ENCODE data around the gene HACD2. TPM values are rescaled to one million over a fixed set of nuclear protein-coding genes. Genes with fewer than 3 reads are reported as not detected.

HACD2 gene
- total RNA-seq, 1 experiment from 2014 or later = 27.4 TPM

- no peak overlapping the region for H2BK20ac ChIP-seq (ENCODE audit: low read depth, low read length, poor library complexity, severe bottlenecking)
- no peak overlapping the region for H2BK120ac ChIP-seq (ENCODE audit: low read depth, low read length, poor library complexity, severe bottlenecking)
- H2BK12ac ChIP-seq (ENCODE audit: insufficient read length, low read depth, low read length) = no peak overlapping the region
- H3K4me2 ChIP-seq (ENCODE audit: insufficient read depth, insufficient read length, low read length) = no peak overlapping the region
- H4K8ac ChIP-seq (replicated peaks; ENCODE audit: insufficient read length, low read depth, low read length) = no peak overlapping the region
- no peak overlapping the region for H4K91ac ChIP-seq (ENCODE audit: insufficient read length, low read depth, low read length)
- WGBS (ENCODE audit: extremely low coverage, insufficient read length, low lambda C conversion rate) = no CpG with 5 or more reads among the region's 7 CpGs
- H3K56ac ChIP-seq (ENCODE audit: insufficient read length, low read depth, low read length) = no peak overlapping the region
- no peak overlapping the region for H2AK5ac ChIP-seq (ENCODE audit: insufficient read length, low read length)
- no peaks in the 10 kb centered on the region for H3K23me2 ChIP-seq (ENCODE audit: insufficient read length, low read depth, low read length, poor library complexity, severe bottlenecking)
- peaks cover 7% of the 10 kb centered on the region for H3K4me1 ChIP-seq (ENCODE audit: insufficient read depth, low read length)
- Mint-ChIP-seq H3K27ac (no peak overlapping the region; a peak in 1 of 7 replicates), H3K9me3 (no peaks in the 10 kb centered on the region), H3K27me3 (ENCODE audit: low read depth) (no peaks in the 10 kb centered on the region), H3K4me3 (no peak overlapping the region), H3K36me3 (ENCODE audit: insufficient read depth in 1 of 3, low read depth in 3 of 3) (peaks cover 0 to 2% (median 1%) of the 10 kb centered on the region in 3 experiments; a peak in 2 of 7 replicates), H3K4me1 (peaks cover 13 to 16% of the 10 kb centered on the region in 2 experiments)
- H3K23ac ChIP-seq (ENCODE audit: insufficient read length, low read depth, low read length) = no peak overlapping the region
- no peak overlapping the region for H4K5ac ChIP-seq (ENCODE audit: insufficient read length, low read depth, low read length)
- H3K9ac ChIP-seq (ENCODE audit: extremely low read depth, insufficient read length, low read length) = no peak overlapping the region
- no peak overlapping the region for H3K27ac ChIP-seq (ENCODE audit: insufficient read length, low read depth, low read length)
- H3K4ac ChIP-seq (ENCODE audit: low read depth, low read length) = no peak overlapping the region
- H2BK15ac ChIP-seq (ENCODE audit: low read depth, low read length) = no peak overlapping the region
- H3K79me1 ChIP-seq (ENCODE audit: insufficient read depth, low read depth, low read length, poor library complexity, severe bottlenecking) = no peaks in the 10 kb centered on the region
- no peak overlapping the region for H2BK5ac ChIP-seq (ENCODE audit: insufficient read length, low read length)
- no peaks in the 10 kb centered on the region for H3K79me2 ChIP-seq (ENCODE audit: insufficient read depth, low read length)
- H3T11ph ChIP-seq (ENCODE audit: low read length) = no peak overlapping the region
- H3K27me3 ChIP-seq (ENCODE audit: insufficient read depth, low read length) = no peaks in the 10 kb centered on the region
- no peaks in the 10 kb centered on the region for H3K9me3 ChIP-seq (ENCODE audit: control insufficient read depth, low read depth, low read length)
- no peaks in the 10 kb centered on the region for H4K20me1 ChIP-seq (ENCODE audit: control insufficient read depth, insufficient read depth, insufficient read length)
- TF ChIP-seq CTCF (conservative IDR thresholded peaks at IDR 0.05) = no peak
- no peak overlapping the region for H3K14ac ChIP-seq (ENCODE audit: insufficient read depth, low read length)
- DNase-seq = no peak
- no peak overlapping the region for H3K18ac ChIP-seq (ENCODE audit: insufficient read length, low read depth, low read length)
- no peak overlapping the region for H2AFZ ChIP-seq (ENCODE audit: low read length)
These were observed 33.3 kb upstream of the HACD2 start for GRCh38 chr3:123618076-123618708.

Measured in H9 (cell line).